Astrocyte of the cerebellum (primary cell): ENCODE data around the gene MAPKAP1.
A peak's percentile ranks its signal among the peaks of the same experiment; 100 is the strongest.

ENCODE experiments used
- DNase-seq: peaks from one replicate; pipeline ENCODE4 v3.0.0-alpha.2; 2011; ENCODE audit warnings: low read depth
- H3K4me3 ChIP-seq: 2 replicates; pipeline ENCODE4 v1.5.1; 2011; ENCODE audit warnings: mild to moderate bottlenecking, low read depth, low read length, moderate library complexity
- in situ Hi-C: cut with HindIII; loops from 2 replicates; pipeline ENCODE4 v1.10.0; 2017; ENCODE audit warnings: low sequenced_read_pairs
- TF ChIP-seq, protein P1 (sequence below): IDR thresholded peaks from 2 replicates; pipeline ENCODE4 v1.5.1; 2012; ENCODE audit warnings: low read length, low read depth, moderate library complexity, mild to moderate bottlenecking; ENCODE audit errors: missing control alignments

MAPKAP1 gene

DNA sequence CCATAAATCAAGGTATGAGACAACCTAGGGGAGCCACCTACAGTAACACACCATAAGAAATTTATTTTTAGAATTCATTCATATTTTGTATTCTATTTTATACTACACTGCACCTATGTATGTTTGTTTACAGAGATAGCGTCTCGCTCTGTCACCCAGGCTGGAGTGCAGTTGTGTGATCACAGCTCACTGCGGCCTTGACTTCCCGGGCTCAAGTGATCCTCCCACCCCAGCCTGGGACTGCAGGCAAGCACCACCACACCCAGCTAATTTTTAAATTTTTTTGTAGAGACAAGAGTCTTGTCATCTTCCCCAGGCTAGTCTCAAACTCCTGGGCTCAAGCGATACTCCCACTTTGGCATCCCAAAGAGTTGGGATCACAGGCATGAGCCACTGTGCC lies 25.4 kb downstream of the MAPKAP1 start:
- no peak overlapping the region for H3K4me3 ChIP-seq
- no peak for DNase-seq
- in situ Hi-C loops: no loop called here
- TF ChIP-seq, protein P1, sequence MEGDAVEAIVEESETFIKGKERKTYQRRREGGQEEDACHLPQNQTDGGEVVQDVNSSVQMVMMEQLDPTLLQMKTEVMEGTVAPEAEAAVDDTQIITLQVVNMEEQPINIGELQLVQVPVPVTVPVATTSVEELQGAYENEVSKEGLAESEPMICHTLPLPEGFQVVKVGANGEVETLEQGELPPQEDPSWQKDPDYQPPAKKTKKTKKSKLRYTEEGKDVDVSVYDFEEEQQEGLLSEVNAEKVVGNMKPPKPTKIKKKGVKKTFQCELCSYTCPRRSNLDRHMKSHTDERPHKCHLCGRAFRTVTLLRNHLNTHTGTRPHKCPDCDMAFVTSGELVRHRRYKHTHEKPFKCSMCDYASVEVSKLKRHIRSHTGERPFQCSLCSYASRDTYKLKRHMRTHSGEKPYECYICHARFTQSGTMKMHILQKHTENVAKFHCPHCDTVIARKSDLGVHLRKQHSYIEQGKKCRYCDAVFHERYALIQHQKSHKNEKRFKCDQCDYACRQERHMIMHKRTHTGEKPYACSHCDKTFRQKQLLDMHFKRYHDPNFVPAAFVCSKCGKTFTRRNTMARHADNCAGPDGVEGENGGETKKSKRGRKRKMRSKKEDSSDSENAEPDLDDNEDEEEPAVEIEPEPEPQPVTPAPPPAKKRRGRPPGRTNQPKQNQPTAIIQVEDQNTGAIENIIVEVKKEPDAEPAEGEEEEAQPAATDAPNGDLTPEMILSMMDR: no peak

DNA sequence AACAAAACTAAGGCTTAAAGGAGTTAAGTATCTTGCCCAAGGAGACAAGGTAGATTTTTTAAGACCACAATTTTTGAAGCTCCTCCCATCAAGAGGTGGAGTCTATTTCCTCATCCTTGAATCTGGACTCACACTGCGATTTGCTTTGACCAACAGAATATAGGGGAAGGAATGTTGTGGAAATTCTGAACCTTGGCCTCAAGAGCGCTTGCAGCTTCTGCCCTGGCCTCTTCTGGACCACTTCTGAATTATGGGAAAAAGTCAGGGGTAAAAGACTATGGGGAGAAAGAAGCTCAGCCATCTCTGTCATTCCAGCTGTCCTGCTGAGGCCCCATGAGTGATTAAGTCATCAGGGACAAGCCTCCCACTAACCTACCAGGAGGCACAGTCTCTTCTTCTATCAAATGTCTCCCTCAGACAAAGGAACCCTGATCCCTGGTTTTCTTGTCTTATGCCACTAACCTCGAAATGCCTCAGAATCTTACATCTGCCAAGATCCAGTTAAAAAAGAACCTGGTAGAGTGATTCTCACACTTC lies 25.9 kb downstream of the MAPKAP1 start:
- TF ChIP-seq, protein P1: no peak
- no peak for DNase-seq
- H3K4me3 ChIP-seq: no peak overlapping the region
- in situ Hi-C loops: no loop called here

GRCh38 chr9:125680445-125680844 lies 26.6 kb downstream of the MAPKAP1 start:
- TF ChIP-seq, protein P1: no peak
- in situ Hi-C loops: no loop called here
- H3K4me3 ChIP-seq: no peak overlapping the region
- no peak for DNase-seq

DNA sequence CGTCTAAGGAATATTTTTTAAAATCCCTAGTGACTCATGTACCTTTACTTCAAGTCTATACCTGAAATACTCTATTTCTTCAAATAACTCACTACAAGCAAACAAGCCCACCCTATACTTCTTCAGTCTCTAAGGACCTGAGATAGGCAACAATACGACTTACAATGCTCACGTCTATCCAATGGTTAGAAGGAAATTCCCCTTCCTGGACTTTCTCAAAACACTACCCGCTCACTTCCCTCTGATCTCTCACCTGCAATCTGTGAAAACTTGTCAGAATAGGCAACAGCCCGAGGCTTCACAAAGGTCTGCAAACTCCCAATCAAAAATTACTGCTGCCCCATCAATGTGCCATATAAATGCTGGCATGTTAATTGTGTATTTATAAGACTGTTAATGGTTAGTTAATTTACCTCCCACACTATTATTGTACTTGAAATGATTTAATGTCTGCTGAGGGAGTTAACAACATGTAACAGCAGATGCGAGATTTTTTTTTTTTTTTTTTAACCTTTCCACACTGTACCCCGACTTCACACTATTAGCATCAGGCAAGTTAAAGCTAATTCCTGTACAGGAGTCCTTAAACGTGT lies 27.3 kb downstream of the MAPKAP1 start:
- H3K4me3 ChIP-seq: no peak overlapping the region
- TF ChIP-seq, protein P1: no peak
- no peak for DNase-seq
- in situ Hi-C loops: no loop called here

- no peak overlapping the region for H3K4me3 ChIP-seq
- in situ Hi-C loops: no loop called here
- TF ChIP-seq, protein P1: no peak
- DNase-seq: peak; percentile 42
Observed at GRCh38 chr9:125674981-125675973, 31.7 kb downstream of the MAPKAP1 start.

GRCh38 chr9:125672876-125673275 lies 34.1 kb downstream of the MAPKAP1 start:
- DNase-seq: no peak
- in situ Hi-C loops: no loop called here
- TF ChIP-seq, protein P1: no peak
- no peak overlapping the region for H3K4me3 ChIP-seq
